ENCODE data around the gene HLA-DQB2. TPM values are rescaled to one million over a fixed set of nuclear protein-coding genes. Genes with fewer than 3 reads are reported as not detected.
"Not testable (repeated sequence)": the region's sequence is repeated elsewhere in the genome, so short reads cannot be mapped to it uniquely, and the experiment has no call there.

HLA-DQB2 gene
- total RNA-seq, 1 experiment from 2014 or later: not detected

DNA sequence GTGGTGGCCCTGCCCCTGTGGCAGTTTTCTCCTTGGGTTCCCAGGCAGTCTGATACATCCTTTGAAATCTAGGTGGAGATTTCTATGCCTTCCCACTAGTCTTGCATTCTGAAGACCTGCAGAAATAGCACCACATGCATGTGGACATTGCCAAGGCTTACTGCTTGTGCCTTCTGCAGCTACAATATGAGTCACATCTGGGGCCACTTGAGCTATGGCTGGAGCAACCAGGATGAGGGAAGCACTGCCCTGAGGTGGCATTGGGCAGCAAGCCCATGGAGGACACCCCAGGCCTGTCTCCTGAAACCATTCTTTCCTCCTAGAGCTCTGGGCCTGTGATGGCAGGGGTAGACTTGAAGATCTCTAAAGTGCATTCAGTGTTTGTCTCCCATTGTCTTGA lies 15.7 kb upstream of the HLA-DQB2 start:
- Histone ChIP-seq H3K27me3 (replicated peaks) (peaks cover 22% of the 10 kb centered on the region), H3K36me3 (no peaks in the 10 kb centered on the region), H3K4me3 (no peak overlapping the region), H3K27ac (no peak overlapping the region), H3K9me3 (replicated peaks) (no peaks in the 10 kb centered on the region), H3K4me1 (replicated peaks) (no peaks in the 10 kb centered on the region)
- no peak for DNase-seq (ENCODE audit: low read depth in 1 of 2, low spot score in 2 of 2)

DNA sequence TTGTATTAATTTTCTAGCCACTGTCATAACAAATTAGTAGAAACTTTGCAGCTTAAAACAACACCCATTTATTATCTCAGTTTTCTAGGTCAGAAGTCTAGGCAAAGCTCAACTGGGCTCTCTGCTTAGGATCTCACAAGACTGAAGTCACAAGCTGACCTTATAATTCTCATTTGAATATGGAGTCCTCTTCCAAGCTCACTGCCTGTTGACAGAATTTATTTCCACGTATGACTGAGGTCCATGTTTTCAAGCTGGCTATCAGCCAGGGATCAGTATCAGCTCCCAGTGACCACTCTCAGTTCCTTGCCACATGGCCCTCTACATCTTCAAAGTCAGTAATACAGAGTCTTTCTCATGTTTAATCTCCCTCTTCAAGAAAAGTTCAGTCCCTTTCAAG lies 11.7 kb upstream of the HLA-DQB2 start:
- no peak for DNase-seq (ENCODE audit: low read depth in 1 of 2, low spot score in 2 of 2)
- Histone ChIP-seq H3K36me3 (no peaks in the 10 kb centered on the region), H3K4me3 (no peak overlapping the region), H3K27ac (no peak overlapping the region), H3K27me3 (replicated peaks) (peaks cover 34% of the 10 kb centered on the region), H3K4me1 (replicated peaks) (no peaks in the 10 kb centered on the region), H3K9me3 (replicated peaks) (no peaks in the 10 kb centered on the region)

DNA sequence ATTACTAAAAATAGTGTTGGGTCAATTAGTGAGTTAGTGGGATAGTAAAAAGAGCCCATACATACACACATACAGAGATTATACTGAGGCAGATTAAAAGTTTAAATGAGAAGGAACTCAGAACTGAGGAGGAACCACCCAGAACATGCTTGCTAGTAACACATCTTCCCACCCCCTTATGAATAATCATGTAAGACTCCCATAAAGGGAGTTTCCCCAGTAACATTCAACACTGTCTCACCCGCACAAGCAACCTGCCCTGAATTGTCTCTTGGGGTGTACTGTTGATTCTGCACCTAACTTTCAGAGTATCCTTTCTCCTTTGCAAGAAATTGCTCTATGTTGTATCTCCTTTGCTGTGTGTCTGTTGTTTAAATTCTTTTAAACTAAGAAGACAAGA lies 11.1 kb upstream of the HLA-DQB2 start:
- Histone ChIP-seq H3K9me3 (replicated peaks) (no peaks in the 10 kb centered on the region), H3K4me1 (replicated peaks) (no peaks in the 10 kb centered on the region), H3K27me3 (replicated peaks) (peaks cover 36% of the 10 kb centered on the region), H3K4me3 (no peak overlapping the region), H3K36me3 (no peaks in the 10 kb centered on the region), H3K27ac (no peak overlapping the region)
- no peak for DNase-seq (ENCODE audit: low read depth in 1 of 2, low spot score in 2 of 2)

DNA sequence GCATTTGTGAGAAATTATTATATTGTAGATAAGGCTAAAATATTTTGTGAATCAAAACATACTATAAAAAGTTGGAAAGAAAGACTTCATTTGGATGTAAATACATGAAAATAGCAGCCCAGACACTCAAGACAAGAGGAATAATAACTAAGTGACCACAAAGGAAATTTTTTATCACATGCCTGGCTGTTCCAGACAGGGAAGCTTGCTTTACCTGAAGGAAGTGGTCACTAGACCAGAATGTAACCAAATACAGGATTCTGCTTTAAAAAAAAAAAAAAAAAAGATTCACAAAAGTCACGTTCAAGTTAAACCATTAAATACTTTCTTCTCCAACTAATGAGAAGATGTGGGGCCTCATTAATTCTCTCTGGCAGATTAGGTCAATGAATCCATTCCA lies 9.3 kb upstream of the HLA-DQB2 start:
- Histone ChIP-seq H3K4me1 (replicated peaks) (no peaks in the 10 kb centered on the region), H3K9me3 (replicated peaks) (no peaks in the 10 kb centered on the region), H3K27me3 (replicated peaks) (peaks cover 50% of the 10 kb centered on the region), H3K4me3 (no peak overlapping the region), H3K36me3 (no peaks in the 10 kb centered on the region), H3K27ac (no peak overlapping the region)
- no peak for DNase-seq (ENCODE audit: low read depth in 1 of 2, low spot score in 2 of 2)

DNA sequence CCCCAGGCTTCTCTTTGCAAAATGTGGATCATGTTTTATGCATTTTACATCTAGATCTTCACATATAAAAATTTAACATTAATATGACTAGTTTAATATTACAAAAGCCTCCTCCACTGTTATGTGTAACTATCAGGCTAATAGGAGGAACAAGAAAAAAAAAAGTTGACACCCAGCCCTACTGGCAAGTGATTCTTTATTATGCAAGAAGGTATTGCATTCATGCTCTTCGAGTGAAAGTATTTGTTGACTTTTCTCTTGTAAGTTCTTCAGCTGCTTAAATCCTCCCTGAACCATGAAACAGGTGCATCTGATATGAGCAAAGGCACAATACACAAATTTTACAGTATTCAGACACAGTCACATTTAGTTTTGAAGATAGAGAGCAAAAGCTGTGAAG lies 716 bp upstream of the HLA-DQB2 start:
- Histone ChIP-seq H3K27ac (no peak overlapping the region), H3K27me3 (replicated peaks) (peaks cover 40% of the 10 kb centered on the region), H3K4me3 (no peak overlapping the region), H3K36me3 (no peaks in the 10 kb centered on the region), H3K4me1 (replicated peaks) (no peaks in the 10 kb centered on the region), H3K9me3 (replicated peaks) (no peaks in the 10 kb centered on the region)
- no peak for DNase-seq (ENCODE audit: low read depth in 1 of 2, low spot score in 2 of 2)

DNA sequence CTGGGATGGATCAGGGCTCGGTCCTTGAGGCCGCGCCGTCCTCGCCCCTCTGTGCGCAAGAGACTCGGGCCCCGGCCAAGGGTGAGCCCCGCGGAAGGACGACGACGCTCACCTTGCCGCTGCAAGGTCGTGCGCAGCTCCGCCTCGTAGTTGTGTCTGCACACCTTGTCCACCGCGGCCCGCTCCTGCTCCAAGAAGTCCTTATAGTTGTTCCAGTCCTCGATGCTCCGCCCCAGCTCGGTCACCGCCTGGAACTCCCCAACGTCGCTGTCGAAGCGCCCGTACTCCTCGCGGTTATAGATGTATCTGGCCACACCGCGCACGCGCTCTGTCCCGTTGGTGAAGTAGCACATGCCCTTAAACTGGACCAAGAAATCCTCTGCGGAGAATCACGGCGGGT lies 1.8 kb downstream of the HLA-DQB2 start:
- Histone ChIP-seq H3K27me3 (replicated peaks) (peaks cover 32% of the 10 kb centered on the region), H3K36me3 (no peaks in the 10 kb centered on the region), H3K4me3 (no peak overlapping the region), H3K27ac (no peak overlapping the region), H3K4me1 (replicated peaks) (no peaks in the 10 kb centered on the region), H3K9me3 (replicated peaks) (no peaks in the 10 kb centered on the region)
- no peak for DNase-seq (ENCODE audit: low read depth in 1 of 2, low spot score in 2 of 2)

DNA sequence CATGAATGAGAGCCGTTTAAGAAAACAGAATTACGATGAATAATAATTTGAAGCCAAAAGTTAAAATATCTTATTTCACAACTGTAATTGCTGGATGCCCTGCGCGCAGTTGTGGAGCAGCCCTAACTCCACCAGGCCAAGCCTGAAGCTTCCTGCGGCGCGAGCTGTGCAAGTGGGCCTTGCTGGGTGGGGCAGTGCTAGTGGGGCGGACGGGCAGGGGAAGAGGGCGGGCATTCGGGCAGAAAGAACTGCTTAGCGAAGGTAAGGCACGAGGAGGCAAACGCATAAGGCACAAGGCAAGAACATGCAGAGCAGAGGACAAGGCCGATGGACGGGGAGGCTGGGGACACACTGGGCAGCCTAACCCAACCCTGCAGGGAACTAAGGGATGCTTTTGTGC lies 2.3 kb downstream of the HLA-DQB2 start:
- Histone ChIP-seq H3K4me3 (no peak overlapping the region), H3K36me3 (no peaks in the 10 kb centered on the region), H3K27ac (no peak overlapping the region), H3K4me1 (replicated peaks) (no peaks in the 10 kb centered on the region), H3K27me3 (replicated peaks) (peaks cover 27% of the 10 kb centered on the region), H3K9me3 (replicated peaks) (no peaks in the 10 kb centered on the region)
- DNase-seq (ENCODE audit: low read depth in 1 of 2, low spot score in 2 of 2): no peak

DNA sequence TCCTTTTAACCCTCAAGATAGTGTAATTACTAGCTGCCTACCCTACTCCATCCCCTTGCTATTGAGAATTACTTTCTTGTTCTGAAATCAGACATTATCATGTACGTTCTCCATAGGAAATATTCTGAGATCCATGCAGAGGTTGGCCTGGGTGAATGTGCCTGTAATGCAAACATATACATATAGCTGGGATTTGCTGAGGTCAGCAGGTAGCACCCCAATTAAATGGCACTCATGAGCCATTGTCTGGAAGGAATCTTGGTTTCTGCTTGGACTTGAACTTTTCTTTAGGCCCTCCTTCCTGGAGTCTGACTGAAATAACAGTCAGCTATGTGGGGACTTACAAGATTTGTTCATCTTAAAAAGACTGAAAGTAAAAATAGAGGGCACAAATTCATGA lies 3.7 kb downstream of the HLA-DQB2 start:
- no peaks in the 10 kb centered on the region for H3K4me1 ChIP-seq (replicated peaks)
- no peaks in the 10 kb centered on the region for H3K9me3 ChIP-seq (replicated peaks)
- H3K36me3 ChIP-seq: no peaks in the 10 kb centered on the region
- no peak for DNase-seq (ENCODE audit: low read depth in 1 of 2, low spot score in 2 of 2)
- H3K4me3 ChIP-seq: no peak overlapping the region
- H3K27me3 ChIP-seq (replicated peaks): peaks cover 35% of the 10 kb centered on the region
- no peak overlapping the region for H3K27ac ChIP-seq

DNA sequence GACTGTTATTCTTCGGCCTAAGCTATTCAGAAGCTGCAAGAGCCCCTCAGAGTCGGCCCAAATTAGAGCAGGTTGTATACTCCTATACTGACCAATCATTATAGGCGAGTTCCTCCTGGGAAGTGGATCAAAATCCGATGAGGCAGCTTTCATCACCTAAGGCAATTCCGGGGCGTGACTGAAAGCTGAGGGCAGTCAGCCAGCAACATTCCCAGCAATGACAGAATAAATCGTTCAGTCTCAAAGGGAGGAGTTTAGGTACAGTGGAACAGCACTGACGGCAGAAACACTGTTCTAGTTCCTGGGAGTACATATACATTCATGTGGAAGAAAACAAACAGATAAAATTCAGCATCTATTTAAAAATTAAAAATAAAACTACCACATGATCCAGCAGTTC lies 10.8 kb downstream of the HLA-DQB2 start:
- Histone ChIP-seq H3K27me3 (replicated peaks) (peaks cover 38% of the 10 kb centered on the region), H3K9me3 (replicated peaks) (no peaks in the 10 kb centered on the region), H3K4me3 (no peak overlapping the region), H3K27ac (no peak overlapping the region), H3K4me1 (replicated peaks) (no peaks in the 10 kb centered on the region), H3K36me3 (no peaks in the 10 kb centered on the region)
- DNase-seq (ENCODE audit: low read depth in 1 of 2, low spot score in 2 of 2): no peak

DNA sequence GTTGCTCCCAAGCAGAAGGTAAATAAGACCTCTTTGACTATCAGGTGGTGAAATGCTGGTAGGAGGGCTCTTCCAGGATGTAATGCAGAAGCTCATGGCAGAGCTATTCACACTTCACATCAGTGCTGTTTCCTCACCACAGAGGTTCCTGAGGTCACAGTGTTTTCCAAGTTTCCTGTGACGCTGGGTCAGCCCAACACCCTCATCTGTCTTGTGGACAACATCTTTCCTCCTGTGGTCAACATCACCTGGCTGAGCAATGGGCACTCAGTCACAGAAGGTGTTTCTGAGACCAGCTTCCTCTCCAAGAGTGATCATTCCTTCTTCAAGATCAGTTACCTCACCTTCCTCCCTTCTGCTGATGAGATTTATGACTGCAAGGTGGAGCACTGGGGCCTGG lies 17.7 kb downstream of the HLA-DQB2 start:
- not testable (repeated sequence) for H3K4me3 ChIP-seq; H3K4me1 ChIP-seq (replicated peaks); DNase-seq (ENCODE audit: low read depth in 1 of 2, low spot score in 2 of 2); H3K36me3 ChIP-seq; H3K9me3 ChIP-seq (replicated peaks); H3K27ac ChIP-seq
- H3K27me3 ChIP-seq (replicated peaks): peaks cover 22% of the 10 kb centered on the region; the same call in 1 of the 2 replicates

DNA sequence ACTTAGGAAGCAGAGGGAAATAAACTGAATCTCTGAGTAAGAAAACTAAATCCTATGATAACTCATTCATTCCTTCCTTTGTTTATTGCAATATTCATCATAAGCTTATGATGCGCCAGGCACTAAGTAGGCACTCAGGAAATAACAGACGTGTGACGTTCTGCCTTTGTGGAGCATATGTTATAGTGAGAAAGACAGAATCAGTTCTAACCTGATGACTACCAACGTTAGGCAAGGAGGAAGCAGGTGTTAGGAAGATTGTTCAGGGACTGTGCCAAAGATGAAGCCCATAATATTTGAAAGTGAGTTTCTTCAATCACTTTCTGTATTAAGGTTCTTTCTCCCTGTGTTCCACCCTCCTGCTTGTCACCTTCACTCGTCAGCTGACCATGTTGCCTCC lies 18.6 kb downstream of the HLA-DQB2 start:
- no peak for DNase-seq (ENCODE audit: low read depth in 1 of 2, low spot score in 2 of 2)
- no peak overlapping the region for H3K27ac ChIP-seq
- peaks cover 23% of the 10 kb centered on the region; the same call in 1 of the 2 replicates for H3K27me3 ChIP-seq (replicated peaks)
- H3K9me3 ChIP-seq (replicated peaks): no peaks in the 10 kb centered on the region
- H3K4me1 ChIP-seq (replicated peaks): no peaks in the 10 kb centered on the region
- H3K36me3 ChIP-seq: no peaks in the 10 kb centered on the region
- H3K4me3 ChIP-seq: no peak overlapping the region

DNA sequence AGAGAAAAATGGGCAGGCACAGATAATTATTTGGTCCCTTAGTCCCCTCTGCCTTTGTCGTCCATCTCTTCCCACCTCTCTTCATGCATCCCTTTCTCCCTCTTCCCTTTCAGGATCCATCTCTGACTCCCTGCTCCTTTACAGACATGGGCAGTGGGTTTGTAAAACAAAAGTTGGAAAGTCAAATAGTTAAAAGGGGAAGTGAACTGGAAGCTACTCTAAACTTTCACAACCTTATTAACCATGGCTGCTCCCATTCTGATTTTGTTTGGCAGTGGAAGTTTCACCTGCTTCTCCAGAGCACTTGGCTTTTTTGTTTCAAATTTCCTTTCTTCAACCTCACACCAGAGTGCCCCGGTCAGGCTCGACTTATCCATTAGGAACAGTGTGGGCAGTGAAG lies 21.0 kb downstream of the HLA-DQB2 start:
- no peak overlapping the region for H3K4me3 ChIP-seq
- no peaks in the 10 kb centered on the region for H3K9me3 ChIP-seq (replicated peaks)
- peaks cover 30% of the 10 kb centered on the region; the same call in 1 of the 2 replicates for H3K27me3 ChIP-seq (replicated peaks)
- H3K4me1 ChIP-seq (replicated peaks): no peaks in the 10 kb centered on the region
- DNase-seq (ENCODE audit: low read depth in 1 of 2, low spot score in 2 of 2): no peak
- no peaks in the 10 kb centered on the region for H3K36me3 ChIP-seq
- no peak overlapping the region for H3K27ac ChIP-seq

DNA sequence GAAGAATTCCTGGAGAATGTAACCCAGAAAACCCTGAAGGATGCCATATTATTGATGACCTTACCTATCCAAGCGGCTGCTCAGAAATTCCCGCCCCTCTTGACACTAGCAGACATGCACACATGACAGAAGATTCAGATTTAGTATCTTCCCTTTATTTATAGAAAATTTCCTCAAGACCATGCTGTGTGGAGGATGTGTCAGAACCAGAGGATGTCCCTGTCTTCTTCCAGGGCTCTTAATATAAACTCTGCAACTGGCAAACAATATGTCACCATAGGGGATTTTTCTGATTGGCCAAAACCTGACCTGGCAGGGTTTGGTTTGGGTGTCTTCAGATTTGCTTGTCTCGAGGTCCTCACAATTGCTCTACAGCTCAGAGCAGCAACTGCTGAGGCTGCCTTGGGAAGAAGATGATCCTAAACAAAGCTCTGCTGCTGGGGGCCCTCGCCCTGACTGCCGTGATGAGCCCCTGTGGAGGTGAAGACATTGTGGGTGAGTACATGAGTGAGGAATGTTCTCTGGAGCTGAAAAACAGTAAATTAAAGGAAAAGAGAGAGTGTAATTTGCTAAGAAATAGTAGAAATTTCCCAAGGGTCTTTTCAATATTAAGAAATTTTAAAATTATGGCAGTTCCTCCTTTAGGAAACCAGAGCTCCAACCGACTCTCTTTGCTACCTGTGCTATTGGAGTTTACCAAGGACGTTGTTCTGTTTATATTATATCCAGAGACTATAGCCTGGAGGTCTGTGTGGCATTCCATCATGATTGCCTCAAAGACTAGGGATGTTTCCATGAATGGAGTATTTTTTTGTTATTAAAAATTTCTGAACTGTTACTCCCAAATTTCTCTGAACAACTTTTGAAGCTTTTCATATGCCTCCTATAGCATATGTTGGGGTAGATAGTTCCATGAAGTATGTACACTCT lies 22.0 kb downstream of the HLA-DQB2 start, which contains the start of gene HLA-DQA2:
HLA-DQA2 (plus strand) TSS at position 361 of the 930 bp plus-strand sequence; CDS start at position 414, 53 bp downstream.
- Histone ChIP-seq H3K36me3 (no peaks in the 10 kb centered on the region), H3K9me3 (replicated peaks) (no peaks in the 10 kb centered on the region), H3K27ac (no peak within 1 kb of the TSS), H3K27me3 (replicated peaks) (peaks cover 30% of the 10 kb centered on the region; the same call in 1 of the 2 replicates), H3K4me1 (replicated peaks) (no peaks in the 10 kb centered on the region), H3K4me3 (no peak within 1 kb of the TSS)
- no peak for DNase-seq (ENCODE audit: low read depth in 1 of 2, low spot score in 2 of 2)

DNA sequence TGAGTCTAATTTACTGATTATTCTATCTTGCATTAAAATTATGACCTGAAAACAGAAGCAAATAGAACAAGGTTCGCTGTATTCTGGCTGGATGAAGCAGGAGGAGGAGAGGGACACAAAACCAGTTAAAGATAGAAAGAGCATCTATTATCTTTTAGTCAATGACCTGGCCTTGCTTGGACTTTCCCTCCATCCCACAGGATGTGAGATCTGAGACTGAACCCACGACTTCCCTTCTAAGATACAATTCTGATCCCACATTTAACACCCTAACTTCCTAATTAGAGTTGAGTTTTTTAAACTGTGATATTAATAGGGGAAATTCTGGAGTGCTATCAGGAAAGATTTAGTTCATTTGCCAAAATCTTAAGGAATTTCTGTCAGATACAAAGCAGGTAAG lies 25.2 kb downstream of the HLA-DQB2 start:
- no peak for DNase-seq (ENCODE audit: low read depth in 1 of 2, low spot score in 2 of 2)
- Histone ChIP-seq H3K27me3 (replicated peaks) (peaks cover 17% of the 10 kb centered on the region; the same call in 1 of the 2 replicates), H3K4me1 (replicated peaks) (no peaks in the 10 kb centered on the region), H3K4me3 (no peak overlapping the region), H3K27ac (no peak overlapping the region), H3K9me3 (replicated peaks) (no peaks in the 10 kb centered on the region), H3K36me3 (no peaks in the 10 kb centered on the region)
